Astrocyte (in vitro differentiated cells and primary cell): Measurements from ENCODE around the gene CPNE1. TPM values are rescaled to one million over a fixed set of nuclear protein-coding genes. Genes with fewer than 3 reads are reported as not detected.
"Not testable (repeated sequence)": the region's sequence is repeated elsewhere in the genome, so short reads cannot be mapped to it uniquely, and the experiment has no call there.

Experiments
- DNase-seq: peaks from one replicate; pipeline ENCODE4 v3.0.0-alpha.2; 2010; ENCODE audit warnings: low read depth
- FAIRE-seq: peaks from 2 replicates; lab custom pipeline; 2011; peaks lifted over from hg19 to GRCh38; lab: Jason Lieb, UNC
- H2AFZ ChIP-seq: 2 replicates; pipeline ENCODE4 v1.6.0; 2012; ENCODE audit warnings: low read depth, low read length, inconsistent platforms
- H3K27ac ChIP-seq: 2 replicates; pipeline ENCODE4 v1.5.1; 2011; ENCODE audit warnings: low read depth, low read length, inconsistent platforms
- H3K27me3 ChIP-seq: 2 replicates; pipeline ENCODE4 v1.6.0; 2011; ENCODE audit warnings: low read length, inconsistent platforms; ENCODE audit not compliant: insufficient read depth
- H3K36me3 ChIP-seq: 2 replicates; pipeline ENCODE4 v1.5.1; 2011; ENCODE audit warnings: low read length, inconsistent platforms; ENCODE audit not compliant: insufficient read depth
- H3K4me1 ChIP-seq: 2 replicates; pipeline ENCODE4 v1.5.1; 2011; ENCODE audit warnings: low read length, inconsistent platforms; ENCODE audit not compliant: insufficient read depth
- H3K4me2 ChIP-seq: 2 replicates; pipeline ENCODE4 v1.6.0; 2012; ENCODE audit warnings: low read length, inconsistent platforms
- H3K4me3 ChIP-seq: 2 replicates; pipeline ENCODE4 v1.5.1; 2011; ENCODE audit warnings: low read depth, mild to moderate bottlenecking, low read length, inconsistent platforms; ENCODE audit not compliant: insufficient read depth
- H3K79me2 ChIP-seq: 2 replicates; pipeline ENCODE4 v1.6.0; 2012; ENCODE audit warnings: mild to moderate bottlenecking, low read length, inconsistent platforms; ENCODE audit not compliant: insufficient read depth
- H3K9ac ChIP-seq: 2 replicates; pipeline ENCODE4 v1.6.0; 2012; ENCODE audit warnings: mild to moderate bottlenecking, low read length, inconsistent platforms
- H3K9me3 ChIP-seq: 2 replicates; pipeline ENCODE4 v1.5.1; 2012; ENCODE audit warnings: low read depth, mild to moderate bottlenecking, low read length, inconsistent platforms; ENCODE audit not compliant: insufficient read depth
- H4K20me1 ChIP-seq: 2 replicates; pipeline ENCODE4 v1.6.0; 2012; ENCODE audit warnings: low read length, inconsistent platforms; ENCODE audit not compliant: insufficient read depth
- H3K27ac Mint-ChIP-seq: one replicate; pipeline ENCODE4 v1.8.0; 2021; ENCODE audit warnings: mild to moderate bottlenecking, mixed read lengths; ENCODE audit not compliant: unreplicated experiment
- H3K27me3 Mint-ChIP-seq: one replicate; pipeline ENCODE4 v1.8.0; 2021; ENCODE audit warnings: low read depth, mixed read lengths; ENCODE audit not compliant: unreplicated experiment
- H3K36me3 Mint-ChIP-seq: one replicate; pipeline ENCODE4 v1.8.0; 2021; ENCODE audit warnings: low read depth, mixed read lengths; ENCODE audit not compliant: unreplicated experiment
- H3K4me1 Mint-ChIP-seq: one replicate; pipeline ENCODE4 v1.8.0; 2021; ENCODE audit warnings: low read depth, mixed read lengths; ENCODE audit not compliant: unreplicated experiment
- H3K4me3 Mint-ChIP-seq: one replicate; pipeline ENCODE4 v1.8.0; 2021; ENCODE audit warnings: mild to moderate bottlenecking, moderate library complexity, mixed read lengths; ENCODE audit not compliant: unreplicated experiment
- H3K9me3 Mint-ChIP-seq: one replicate; pipeline ENCODE4 v1.8.0; 2021; ENCODE audit warnings: mild to moderate bottlenecking, mixed read lengths; ENCODE audit not compliant: unreplicated experiment
- EZH2 ChIP-seq: IDR thresholded peaks from 2 replicates; pipeline ENCODE4 v1.6.1; 2012; ENCODE audit warnings: mild to moderate bottlenecking, low read length, inconsistent platforms; ENCODE audit not compliant: insufficient read depth
- total RNA-seq: library from RNA; stranded (reverse); gene quantifications from 2 replicates; pipeline ENCODE4 v1.2.1, GENCODE V29; 2021
- TF ChIP-seq, protein P1 (sequence below): IDR thresholded peaks from 2 replicates; pipeline ENCODE4 v1.5.1; 2011; ENCODE audit warnings: low read depth, mild to moderate bottlenecking, inconsistent platforms, low read length, moderate library complexity; ENCODE audit not compliant: insufficient read depth

CPNE1 gene
- total RNA-seq, 1 donor from 2014 or later: 194 TPM

- Histone ChIP-seq H3K4me2 (no peak overlapping the region), H3K27ac (no peak overlapping the region), H3K79me2 (peaks cover 92% of the 10 kb centered on the region), H3K4me3 (no peak overlapping the region), H3K9ac (no peak overlapping the region), H3K9me3 (no peaks in the 10 kb centered on the region), H3K36me3 (peaks cover 88% of the 10 kb centered on the region), H3K4me1 (no peaks in the 10 kb centered on the region), H4K20me1 (peaks cover 91% of the 10 kb centered on the region), H3K27me3 (no peaks in the 10 kb centered on the region), H2AFZ (no peak overlapping the region)
- Mint-ChIP-seq H3K27ac (peak overlapping the region; percentile 38), H3K27me3 (no peaks in the 10 kb centered on the region), H3K9me3 (no peaks in the 10 kb centered on the region), H3K4me1 (peaks cover 27% of the 10 kb centered on the region), H3K4me3 (no peak overlapping the region), H3K36me3 (peaks cover 14% of the 10 kb centered on the region)
- DNase-seq (no peak), FAIRE-seq (no peak)
- no peak for TF ChIP-seq EZH2
- TF ChIP-seq, protein P1, sequence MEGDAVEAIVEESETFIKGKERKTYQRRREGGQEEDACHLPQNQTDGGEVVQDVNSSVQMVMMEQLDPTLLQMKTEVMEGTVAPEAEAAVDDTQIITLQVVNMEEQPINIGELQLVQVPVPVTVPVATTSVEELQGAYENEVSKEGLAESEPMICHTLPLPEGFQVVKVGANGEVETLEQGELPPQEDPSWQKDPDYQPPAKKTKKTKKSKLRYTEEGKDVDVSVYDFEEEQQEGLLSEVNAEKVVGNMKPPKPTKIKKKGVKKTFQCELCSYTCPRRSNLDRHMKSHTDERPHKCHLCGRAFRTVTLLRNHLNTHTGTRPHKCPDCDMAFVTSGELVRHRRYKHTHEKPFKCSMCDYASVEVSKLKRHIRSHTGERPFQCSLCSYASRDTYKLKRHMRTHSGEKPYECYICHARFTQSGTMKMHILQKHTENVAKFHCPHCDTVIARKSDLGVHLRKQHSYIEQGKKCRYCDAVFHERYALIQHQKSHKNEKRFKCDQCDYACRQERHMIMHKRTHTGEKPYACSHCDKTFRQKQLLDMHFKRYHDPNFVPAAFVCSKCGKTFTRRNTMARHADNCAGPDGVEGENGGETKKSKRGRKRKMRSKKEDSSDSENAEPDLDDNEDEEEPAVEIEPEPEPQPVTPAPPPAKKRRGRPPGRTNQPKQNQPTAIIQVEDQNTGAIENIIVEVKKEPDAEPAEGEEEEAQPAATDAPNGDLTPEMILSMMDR: no peak
Measured at GRCh38 chr20:35709259-35709658, 44.6 kb upstream of the CPNE1 start.

DNA sequence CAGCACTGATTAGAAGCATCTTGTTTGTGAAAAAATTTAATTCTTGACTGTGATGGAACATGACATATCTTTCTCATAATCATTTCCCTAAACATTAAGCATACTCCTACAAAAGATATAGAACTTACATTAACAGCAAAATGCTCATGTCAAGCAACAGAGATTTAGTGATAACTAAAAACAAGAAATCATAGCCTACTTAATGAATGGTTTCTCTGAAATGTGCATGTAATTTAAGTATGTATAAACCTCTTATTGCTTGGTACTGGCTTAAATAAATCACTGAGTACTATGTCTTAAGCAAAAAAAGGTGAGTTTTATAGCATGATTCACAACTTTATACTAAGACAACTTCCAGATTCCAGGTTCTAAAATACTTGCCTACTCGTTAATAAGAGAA lies 43.8 kb upstream of the CPNE1 start:
- Mint-ChIP-seq H3K4me1 (peaks cover 27% of the 10 kb centered on the region), H3K27ac (no peak overlapping the region), H3K4me3 (no peak overlapping the region), H3K9me3 (no peaks in the 10 kb centered on the region), H3K36me3 (peaks cover 11% of the 10 kb centered on the region), H3K27me3 (no peaks in the 10 kb centered on the region)
- H3K27me3 ChIP-seq: no peaks in the 10 kb centered on the region
- peaks cover 92% of the 10 kb centered on the region for H4K20me1 ChIP-seq
- H3K27ac ChIP-seq: no peak overlapping the region
- no peak overlapping the region for H2AFZ ChIP-seq
- peaks cover 90% of the 10 kb centered on the region for H3K79me2 ChIP-seq
- FAIRE-seq (no peak), DNase-seq (no peak)
- TF ChIP-seq, protein P1: no peak
- TF ChIP-seq EZH2: no peak
- no peak overlapping the region for H3K9ac ChIP-seq
- no peak overlapping the region for H3K4me3 ChIP-seq
- no peaks in the 10 kb centered on the region for H3K9me3 ChIP-seq
- H3K4me2 ChIP-seq: no peak overlapping the region
- H3K36me3 ChIP-seq: peaks cover 88% of the 10 kb centered on the region
- H3K4me1 ChIP-seq: no peaks in the 10 kb centered on the region

- H3K4me1 Mint-ChIP-seq: peaks cover 24% of the 10 kb centered on the region
- H3K27me3 Mint-ChIP-seq, H3K27me3 ChIP-seq, H3K9me3 ChIP-seq, H3K4me1 ChIP-seq, FAIRE-seq, H3K4me3 ChIP-seq, H3K4me2 ChIP-seq, H2AFZ ChIP-seq, H3K4me3 Mint-ChIP-seq, H3K9ac ChIP-seq, DNase-seq, H3K9me3 Mint-ChIP-seq, H3K27ac ChIP-seq: not testable (repeated sequence)
- peak overlapping the region; percentile 26 for H3K27ac Mint-ChIP-seq
- peaks cover 12% of the 10 kb centered on the region for H3K36me3 Mint-ChIP-seq
- Histone ChIP-seq H4K20me1 (peaks cover 93% of the 10 kb centered on the region), H3K36me3 (peaks cover 91% of the 10 kb centered on the region), H3K79me2 (peaks cover 85% of the 10 kb centered on the region)
Measured at GRCh38 chr20:35706591-35707529, 42.2 kb upstream of the CPNE1 start.

DNA sequence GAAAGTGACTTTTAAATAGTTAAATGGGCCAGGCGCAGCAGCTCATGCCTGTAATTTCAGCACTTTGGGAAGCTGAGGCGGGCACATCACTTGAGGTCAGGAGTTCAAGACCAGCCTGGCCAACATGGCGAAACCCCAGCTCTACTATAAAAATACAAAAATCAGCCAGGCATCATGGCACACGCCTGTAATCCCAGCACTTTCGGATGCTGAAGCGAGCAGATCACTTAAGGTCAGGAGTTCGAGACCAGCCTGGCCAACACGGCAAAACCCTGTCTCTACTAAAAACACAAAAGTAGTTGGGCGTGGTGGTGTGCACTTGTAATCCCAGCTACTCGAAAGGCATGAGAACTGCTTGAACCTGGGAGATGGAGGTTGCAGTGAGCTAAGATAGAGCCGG lies 41.2 kb upstream of the CPNE1 start:
- H3K27ac Mint-ChIP-seq, H3K27me3 Mint-ChIP-seq, H3K27me3 ChIP-seq, H3K9ac ChIP-seq, H3K27ac ChIP-seq, H3K4me3 Mint-ChIP-seq, DNase-seq, H3K4me2 ChIP-seq, H3K4me3 ChIP-seq, H3K4me1 ChIP-seq, H2AFZ ChIP-seq, FAIRE-seq, H3K9me3 ChIP-seq, H3K9me3 Mint-ChIP-seq: not testable (repeated sequence)
- Mint-ChIP-seq H3K36me3 (peaks cover 12% of the 10 kb centered on the region), H3K4me1 (peaks cover 15% of the 10 kb centered on the region)
- Histone ChIP-seq H3K36me3 (peaks cover 83% of the 10 kb centered on the region), H3K79me2 (peaks cover 84% of the 10 kb centered on the region), H4K20me1 (peaks cover 89% of the 10 kb centered on the region)
